Fibroblast of gingiva (primary cell): Measurements from ENCODE around the gene GBF1.
A peak's percentile ranks its signal among the peaks of the same experiment; 100 is the strongest.
"Not testable (repeated sequence)": the region's sequence is repeated elsewhere in the genome, so short reads cannot be mapped to it uniquely, and the experiment has no call there.

Experiments used
- DNase-seq: peaks from one replicate; pipeline ENCODE4 v3.0.0-alpha.2; 2011; ENCODE audit warnings: low read depth

GBF1 gene

GRCh38 chr10:102302611-102303010, 57.3 kb downstream of the GBF1 start:
- no peak for DNase-seq

- no peak for DNase-seq
Observed at GRCh38 chr10:102306006-102306405, 60.7 kb downstream of the GBF1 start.

- DNase-seq = no peak
Observed at GRCh38 chr10:102306710-102307109, 61.4 kb downstream of the GBF1 start.

- DNase-seq = not testable (repeated sequence)
Observed at GRCh38 chr10:102308318-102308717, 63.0 kb downstream of the GBF1 start.

- DNase-seq = no peak
Observed at GRCh38 chr10:102309236-102309635, 63.9 kb downstream of the GBF1 start.

- DNase-seq = no peak
Observed at GRCh38 chr10:102309916-102310315, 64.6 kb downstream of the GBF1 start.

- DNase-seq = peak; percentile 74
Observed at GRCh38 chr10:102310361-102311024, 65.2 kb downstream of the GBF1 start.

GRCh38 chr10:102311025-102311420, 65.7 kb downstream of the GBF1 start:
- DNase-seq = no peak

GRCh38 chr10:102312683-102313082, 67.4 kb downstream of the GBF1 start:
- DNase-seq = no peak

GRCh38 chr10:102313221-102313896, 68.0 kb downstream of the GBF1 start:
- DNase-seq = no peak

GRCh38 chr10:102314801-102315200, 69.5 kb downstream of the GBF1 start:
- no peak for DNase-seq

GRCh38 chr10:102316421-102316820, 71.1 kb downstream of the GBF1 start:
- DNase-seq = no peak

GRCh38 chr10:102322914-102323313, 77.6 kb downstream of the GBF1 start:
- no peak for DNase-seq

GRCh38 chr10:102324061-102324460, 78.7 kb downstream of the GBF1 start:
- DNase-seq = no peak

GRCh38 chr10:102326031-102326430, 80.7 kb downstream of the GBF1 start:
- no peak for DNase-seq

GRCh38 chr10:102327002-102327401, 81.7 kb downstream of the GBF1 start:
- DNase-seq = no peak

- DNase-seq = no peak
Observed at GRCh38 chr10:102327641-102328040, 82.3 kb downstream of the GBF1 start.

GRCh38 chr10:102332772-102333171, 87.4 kb downstream of the GBF1 start:
- no peak for DNase-seq

GRCh38 chr10:102334101-102334500, 88.8 kb downstream of the GBF1 start:
- DNase-seq = no peak

- DNase-seq = peak; percentile 79
Observed at GRCh38 chr10:102335184-102335583, 89.9 kb downstream of the GBF1 start.

- peak; percentile 25 for DNase-seq
Observed at GRCh38 chr10:102341038-102341688, 95.8 kb downstream of the GBF1 start.

GRCh38 chr10:102342458-102342857, 97.1 kb downstream of the GBF1 start:
- no peak for DNase-seq

- peak; percentile 32 for DNase-seq
Observed at GRCh38 chr10:102342958-102343357, 97.6 kb downstream of the GBF1 start.
